GM12891 (cell line): ENCODE data around the gene AMDHD2.
A peak's percentile ranks its signal among the peaks of the same experiment; 100 is the strongest.
"Not testable (repeated sequence)": the region's sequence is repeated elsewhere in the genome, so short reads cannot be mapped to it uniquely, and the experiment has no call there.

Experiments
- DNase-seq: peaks from one replicate; pipeline ENCODE4 v3.0.0; 2011; ENCODE audit warnings: low spot score; ENCODE audit not compliant: insufficient read length
- FAIRE-seq: peaks from 2 replicates; lab custom pipeline; 2011; peaks lifted over from hg19 to GRCh38; lab: Jason Lieb, UNC
- SPI1 ChIP-seq: IDR thresholded peaks from 2 replicates; pipeline ENCODE4 v1.6.1; 2011; ENCODE audit warnings: low read depth, low read length, control low read depth

Gene AMDHD2

DNA sequence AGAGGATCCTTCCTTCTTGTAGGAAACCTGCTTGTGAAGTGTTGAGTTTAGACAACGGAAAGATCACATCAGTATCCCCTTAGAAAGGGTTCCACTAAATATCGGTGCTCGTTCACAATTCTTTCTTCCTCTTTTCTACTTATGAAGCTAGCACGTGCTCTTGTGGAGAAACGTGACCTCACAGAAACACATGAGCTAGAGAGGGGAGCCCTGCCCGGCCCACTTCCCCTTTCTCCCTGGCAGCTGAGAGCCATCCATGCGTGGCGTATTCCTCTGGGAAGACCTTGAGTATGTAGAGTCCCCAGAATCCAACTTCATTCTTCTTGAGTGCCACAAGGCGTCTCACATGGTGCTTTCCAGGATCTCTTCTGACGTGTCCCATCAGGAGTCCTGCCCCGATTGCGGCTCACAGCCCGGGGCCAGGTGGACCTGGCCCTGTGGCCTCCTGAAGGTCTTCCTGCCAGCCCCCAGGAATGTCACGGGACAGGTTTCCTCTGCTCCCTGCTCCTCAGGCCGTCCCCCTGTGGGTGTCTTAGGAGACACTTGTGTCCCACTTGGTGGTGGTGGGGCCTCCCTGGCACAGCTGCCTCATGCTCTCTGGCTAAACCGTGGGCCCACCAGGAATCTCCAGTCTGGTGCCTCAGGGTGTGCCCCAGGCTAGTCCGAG, 40.1 kb downstream of the AMDHD2 start:
- peak; percentile 82 for FAIRE-seq
- not testable (repeated sequence) for DNase-seq
- peak; percentile 74 for TF ChIP-seq SPI1

DNA sequence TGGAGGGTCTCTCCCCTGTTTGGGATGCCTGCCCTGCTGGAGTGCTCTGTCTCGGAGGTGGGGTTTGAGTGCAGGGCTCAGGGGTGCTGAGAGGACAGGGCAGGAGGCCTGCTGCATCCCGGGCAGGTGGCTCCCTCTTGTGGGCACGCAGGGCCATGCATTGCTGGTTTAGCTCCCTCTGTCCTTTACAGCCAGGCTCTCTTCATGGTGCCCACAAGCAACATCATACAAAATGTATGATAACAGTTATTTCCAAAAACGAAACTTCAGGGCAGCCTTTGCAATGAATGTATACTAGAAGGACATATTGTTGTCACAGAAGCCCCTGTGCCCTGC, 40.6 kb downstream of the AMDHD2 start:
- DNase-seq, result not testable (repeated sequence)
- peak; percentile 92 for FAIRE-seq

DNA sequence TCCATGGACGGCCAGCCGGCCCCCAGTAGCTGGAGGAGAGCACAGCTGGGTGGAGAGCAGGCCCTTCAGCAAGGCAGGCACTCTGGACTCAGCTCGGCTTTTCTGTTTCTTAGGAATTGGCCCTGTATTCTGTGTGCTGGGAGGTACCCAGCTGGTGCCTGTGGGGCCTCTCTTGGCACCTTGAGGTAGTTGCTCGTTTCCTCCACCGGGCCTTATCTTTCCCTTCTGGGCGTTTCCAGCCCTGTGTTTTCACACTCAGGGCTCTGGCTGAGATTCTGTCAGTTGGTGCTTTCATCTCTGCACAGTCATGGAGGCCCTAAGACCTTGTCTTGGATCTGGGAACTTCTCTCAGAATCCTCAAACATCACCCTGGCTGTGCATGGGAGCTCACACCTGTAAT, 47.3 kb downstream of the AMDHD2 start:
- not testable (repeated sequence) for FAIRE-seq, DNase-seq

DNA sequence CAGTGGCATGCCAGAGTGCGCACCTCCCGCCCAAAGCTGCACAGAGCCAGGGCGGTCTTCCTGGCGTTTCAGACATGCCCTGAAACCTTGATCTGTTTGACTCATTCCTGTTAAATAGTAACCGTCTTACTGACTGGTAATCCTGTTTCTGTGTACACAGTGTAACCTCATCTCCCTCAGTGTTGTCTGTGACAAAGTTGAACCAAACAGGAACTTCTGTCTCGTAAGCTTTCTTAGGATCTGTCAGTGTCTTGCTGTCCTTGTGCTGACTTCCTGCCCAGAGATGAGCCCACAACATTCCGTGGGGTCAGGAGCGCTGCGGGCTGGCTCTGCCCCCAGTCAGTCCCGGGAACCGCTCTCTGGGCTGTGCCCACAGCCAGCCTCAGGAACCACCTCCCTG, 48.4 kb downstream of the AMDHD2 start:
- not testable (repeated sequence) for DNase-seq, FAIRE-seq

DNA sequence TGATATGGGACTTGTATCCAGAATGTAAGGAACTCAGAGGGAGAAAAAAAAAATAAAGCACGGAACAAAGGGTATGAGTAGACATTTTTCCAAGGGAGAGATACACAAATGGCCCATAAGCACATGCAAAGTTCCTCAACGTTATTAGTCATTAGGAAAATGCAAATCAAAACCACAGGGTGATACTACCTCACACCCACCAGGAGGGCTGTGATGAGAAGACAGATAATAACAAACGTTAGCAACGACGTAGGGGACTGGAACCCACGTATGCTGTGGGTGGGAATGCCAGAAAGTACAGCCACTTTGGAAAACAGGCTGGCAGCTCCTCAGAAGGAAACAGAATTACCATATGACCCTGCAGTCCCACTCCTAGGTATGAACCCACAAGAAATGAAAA, 52.5 kb downstream of the AMDHD2 start:
- not testable (repeated sequence) for DNase-seq
- peak; percentile 95 for FAIRE-seq

DNA sequence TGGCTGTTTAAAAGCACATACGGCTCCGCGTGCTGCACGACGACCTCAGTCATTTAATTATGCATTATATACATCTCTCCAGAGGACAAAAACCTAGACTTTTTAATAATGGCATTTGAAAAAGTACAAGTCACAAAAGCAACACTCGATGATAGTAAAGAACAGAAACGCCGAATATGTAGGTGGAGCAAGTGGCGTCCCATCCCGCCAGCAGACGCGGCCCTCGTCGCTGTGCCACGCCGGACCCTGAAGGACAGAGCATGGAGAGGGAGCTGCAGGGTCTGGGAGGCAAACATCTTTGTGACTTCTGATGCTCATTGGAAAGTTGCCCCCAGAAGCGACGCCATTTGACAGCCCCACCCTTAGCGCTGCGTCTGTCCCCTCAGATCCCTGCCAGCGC, 55.7 kb downstream of the AMDHD2 start:
- FAIRE-seq, DNase-seq: not testable (repeated sequence)

DNA sequence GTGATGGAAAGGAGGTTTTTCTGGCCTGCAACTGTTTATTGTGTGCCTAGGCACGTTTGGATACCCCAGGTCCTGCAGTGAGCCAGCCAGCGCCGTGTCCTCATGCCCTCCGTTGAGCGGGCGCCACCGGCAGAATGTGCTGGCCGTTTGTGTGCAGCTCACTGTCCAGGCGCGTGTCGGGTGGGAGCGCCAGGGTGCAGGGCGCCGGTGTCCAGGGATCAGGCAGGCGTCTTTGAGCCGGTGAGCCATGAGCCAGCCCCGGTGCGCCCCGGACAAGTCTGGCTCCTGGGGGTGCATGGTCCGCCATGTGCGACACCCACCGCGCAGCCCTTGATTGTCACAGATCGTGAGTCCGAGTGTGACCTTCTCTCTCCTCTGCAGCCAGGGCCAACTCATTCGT, 56.9 kb downstream of the AMDHD2 start:
- not testable (repeated sequence) for DNase-seq, FAIRE-seq

DNA sequence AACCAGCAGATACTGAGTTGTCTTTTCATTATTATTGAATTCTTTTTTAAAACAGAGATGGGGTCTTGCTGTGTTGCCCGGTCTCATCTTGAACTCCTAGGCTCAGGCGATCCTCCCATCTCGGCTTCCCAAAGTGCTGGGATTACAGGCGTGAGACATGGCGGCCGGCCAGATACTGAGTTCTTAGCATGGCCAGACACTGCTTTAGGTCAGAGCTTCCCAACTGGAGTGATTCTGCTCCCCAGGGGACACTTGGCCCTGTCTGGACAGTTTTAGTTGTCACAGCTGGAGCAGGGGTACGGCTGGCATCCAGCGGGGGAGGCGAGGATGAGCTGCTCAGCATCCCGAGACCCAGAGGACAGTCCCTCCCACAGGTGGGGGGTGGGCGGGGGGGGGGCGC, 58.7 kb downstream of the AMDHD2 start:
- FAIRE-seq, result not testable (repeated sequence)

DNA sequence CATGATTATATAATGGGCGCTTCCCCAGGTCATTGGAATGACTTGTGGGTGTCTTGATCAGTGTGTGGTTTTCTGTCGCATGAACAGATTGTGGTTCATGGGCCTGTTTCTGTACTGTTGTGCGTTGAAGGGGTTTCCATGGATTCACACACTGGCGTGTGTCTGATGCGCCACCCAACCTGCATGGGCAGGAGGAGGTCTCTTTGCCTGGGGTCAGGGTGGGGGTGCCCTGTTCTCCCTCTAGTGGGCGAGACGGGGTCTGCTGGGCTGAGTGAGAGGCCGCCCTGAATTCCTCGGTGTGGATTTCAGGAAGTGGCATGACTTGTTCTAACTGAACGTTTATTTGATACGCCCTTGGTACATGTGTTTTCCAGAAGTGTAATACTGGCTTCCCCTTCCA, 60.0 kb downstream of the AMDHD2 start:
- DNase-seq, result not testable (repeated sequence)
- FAIRE-seq, result peak; percentile 38

More for the DNA sequence above, 58.7 kb downstream of the AMDHD2 start:
- not testable (repeated sequence) for DNase-seq

DNA sequence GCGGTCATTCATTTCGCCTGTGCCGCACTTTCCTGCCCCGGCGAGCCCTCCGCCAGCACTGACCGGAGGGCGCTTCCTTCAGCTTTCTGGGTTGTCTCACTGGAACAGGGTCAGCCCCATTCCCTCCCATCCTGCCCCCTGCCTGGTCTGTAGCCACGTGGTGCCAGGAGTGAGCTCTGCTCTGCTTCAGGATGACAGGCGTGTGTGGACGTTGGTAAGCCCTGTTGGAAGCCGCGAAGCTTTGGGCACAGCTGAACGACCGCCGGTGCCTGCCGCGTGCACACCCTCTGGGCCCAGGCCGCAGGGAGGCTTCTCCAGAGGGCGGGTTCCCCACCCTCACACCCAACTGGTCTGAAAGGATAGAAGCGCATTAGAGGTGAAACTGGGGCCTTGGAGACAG, 60.6 kb downstream of the AMDHD2 start:
- FAIRE-seq, result peak; percentile 69
- DNase-seq, result not testable (repeated sequence)
